GM12878 (cell line): Measurements from ENCODE around the gene CCBE1. TPM values are rescaled to one million over a fixed set of nuclear protein-coding genes. Genes with fewer than 3 reads are reported as not detected.

Experiments used
- ATAC-seq: fragments of 200-7000 bp; cut with Tn5 transposase; 3 replicates; pipeline ENCODE4 v1.9.1; 2020; ENCODE audit warnings: mild to moderate bottlenecking, moderate library complexity
- BruUV-seq: library from RNA; stranded (reverse); fragments of 400-500 nt; replicated peaks from 2 replicates; lab custom pipeline; 2021; lab: Mats Ljungman, UMichigan
- CTCF ChIA-PET: fragments of 300-600 bp; sonication (Branson Sonifier 250); formaldehyde crosslinking; extraction: SDS; loops from one replicate; lab custom pipeline; 2021; ENCODE audit warnings: inconsistent platforms; lab: Yijun Ruan, JAX
- POLR2A ChIA-PET: fragments of 350-600 bp; formaldehyde crosslinking; extraction: SDS; loops from one replicate; lab custom pipeline; 2021; ENCODE audit warnings: inconsistent platforms; lab: Charles Lee
- RAD21 ChIA-PET: fragments of 300-600 bp; sonication (Branson Sonifier 250); formaldehyde crosslinking; loops from one replicate; lab custom pipeline; 2023; ENCODE audit warnings: antibody characterized with exemption; ENCODE audit not compliant: unreplicated experiment; lab: Charles Lee
- SMC1A ChIA-PET: fragments of 300-600 bp; sonication (Branson Sonifier 250); formaldehyde crosslinking; loops from one replicate; lab custom pipeline; 2023; ENCODE audit not compliant: unreplicated experiment, uncharacterized antibody; lab: Charles Lee
- DNase-seq: peaks from one replicate; pipeline ENCODE4 v3.0.0-alpha.2; 2011; ENCODE audit warnings: low read depth, low spot score
- FAIRE-seq: peaks from 3 replicates; lab custom pipeline; 2011; peaks lifted over from hg19 to GRCh38; lab: Jason Lieb, UNC
- H2AFZ ChIP-seq: 2 replicates; pipeline ENCODE4 v1.6.0; 2011; ENCODE audit warnings: low read depth, low read length, control low read depth; ENCODE audit not compliant: control insufficient read depth
- H3K27ac ChIP-seq: 2 replicates; pipeline ENCODE4 v1.5.1; 2011; ENCODE audit warnings: control low read depth; ENCODE audit not compliant: control insufficient read depth, insufficient read depth
- H3K27me3 ChIP-seq, 2 experiments: replicated peaks in 1 of 2; 2 replicates each; pipeline versions ENCODE4 v1.6.0 to v1.6.1; 2011; ENCODE audit warnings: low read length in 1 of 2; ENCODE audit not compliant: control insufficient read depth in 2 of 2, insufficient read depth in 2 of 2
- H3K36me3 ChIP-seq, 2 experiments: 2 replicates each; pipeline ENCODE4 v1.5.1; 2011; ENCODE audit warnings: low read length in 1 of 2; ENCODE audit not compliant: control insufficient read depth in 2 of 2, insufficient read depth in 2 of 2
- H3K4me1 ChIP-seq: 2 replicates; pipeline ENCODE4 v1.6.1; 2011; ENCODE audit warnings: mild to moderate bottlenecking, low read length, moderate library complexity, mixed read lengths; ENCODE audit not compliant: control insufficient read depth, insufficient read depth
- H3K4me2 ChIP-seq: 2 replicates; pipeline ENCODE4 v1.6.0; 2011; ENCODE audit warnings: control low read depth; ENCODE audit not compliant: control insufficient read depth, insufficient read depth
- H3K4me3 ChIP-seq: fragments of 200-600 bp; sonication (generic); 2 replicates; pipeline ENCODE4 v1.5.1; 2016
- H3K79me2 ChIP-seq: 2 replicates; pipeline ENCODE4 v1.6.0; 2011; ENCODE audit warnings: low read length; ENCODE audit not compliant: control insufficient read depth, insufficient read depth
- H3K9ac ChIP-seq: 2 replicates; pipeline ENCODE4 v1.8.0; 2011; ENCODE audit warnings: low read length, control low read depth, mixed read lengths; ENCODE audit not compliant: control insufficient read depth, insufficient read depth
- H3K9me3 ChIP-seq: replicated peaks from 3 replicates; pipeline ENCODE4 v1.5.1; 2011; ENCODE audit warnings: mild to moderate bottlenecking, low read length; ENCODE audit not compliant: control insufficient read depth, insufficient read depth
- H4K20me1 ChIP-seq: 2 replicates; pipeline ENCODE4 v1.6.0; 2011; ENCODE audit not compliant: control insufficient read depth, insufficient read depth
- BHLHE40 ChIP-seq, 2 experiments: fragments of 450-650 bp in 1 of 2; IDR thresholded peaks; 2 replicates each; pipeline ENCODE4 v1.6.1; 2011 to 2017; ENCODE audit warnings: low read depth in 2 of 2, borderline replicate concordance in 1 of 2, improper control_type of control experiment in 1 of 2, low read length in 1 of 2, mild to moderate bottlenecking in 1 of 2
- CEBPB ChIP-seq, 2 experiments: fragments of 150-350 bp in 1 of 2; IDR thresholded peaks; 2 replicates each; pipeline ENCODE4 v1.6.1; 2012 to 2014; ENCODE audit warnings: low read depth in 2 of 2, low read length in 2 of 2, borderline replicate concordance in 1 of 2, inconsistent platforms in 1 of 2
- CEBPZ ChIP-seq: fragments of 150-350 bp; IDR thresholded peaks from 2 replicates; pipeline ENCODE4 v1.6.1; 2016; ENCODE audit warnings: low read depth, low read length
- EGR1 ChIP-seq, 2 experiments: IDR thresholded peaks; 1 replicate in 1 of 2; 2 replicates in 1 of 2; pipeline ENCODE4 v1.6.1; 2011 to 2012; ENCODE audit warnings: low read depth in 2 of 2, low read length in 2 of 2, borderline replicate concordance in 1 of 2, mild to moderate bottlenecking in 1 of 2, moderate library complexity in 1 of 2
- IKZF1 ChIP-seq: fragments of 450-650 bp; conservative IDR thresholded peaks from 2 replicates; pipeline ENCODE4 v1.6.1; 2017; ENCODE audit warnings: antibody characterized with exemption, mild to moderate bottlenecking
- IRF4 ChIP-seq: IDR thresholded peaks from 2 replicates; pipeline ENCODE4 v1.6.1; 2011; ENCODE audit warnings: low read depth, low read length
- MLLT1 ChIP-seq: fragments of 450-650 bp; IDR thresholded peaks from 2 replicates; pipeline ENCODE4 v1.6.1; 2016; ENCODE audit warnings: mild to moderate bottlenecking
- NBN ChIP-seq: fragments of 450-650 bp; IDR thresholded peaks from 2 replicates; pipeline ENCODE4 v1.6.1; 2016
- RELA ChIP-seq: fragments of 450-650 bp; IDR thresholded peaks from 2 replicates; pipeline ENCODE4 v1.8.0; 2014; ENCODE audit warnings: borderline replicate concordance; ENCODE audit not compliant: partially characterized antibody
- WRNIP1 ChIP-seq: IDR thresholded peaks from 2 replicates; pipeline ENCODE4 v1.6.1; 2011; ENCODE audit warnings: low read depth, low read length, improper control_type of control experiment, borderline replicate concordance
- ZNF274 ChIP-seq: IDR thresholded peaks from one replicate; pipeline ENCODE4 v1.8.0; 2011; ENCODE audit not compliant: insufficient read length, insufficient read depth
- WGBS: methylation state at CpG from one replicate; pipeline ENCODE4 v1.1.6; 2016; ENCODE audit warnings: low lambda C conversion rate; ENCODE audit not compliant: insufficient replicate concordance, insufficient coverage; ENCODE audit errors: missing lambda C conversion rate; 5-methylcytosine and 5-hydroxymethylcytosine counted together
- in situ Hi-C: fragments of 300-500 bp; cut with MboI; formaldehyde crosslinking; loops from 9 replicates; pipeline ENCODE4 v1.14.3; 2018; ENCODE audit warnings: mixed read lengths
- intact Hi-C: fragments of 100-400 bp; cut with micrococcal nuclease; formaldehyde crosslinking; loops from one replicate; pipeline ENCODE4 v1.14.2; 2022; ENCODE audit not compliant: unreplicated experiment
- polyA plus RNA-seq, 11 experiments: library from polyadenylated mRNA; depleted of rRNA in 4 of 11; unstranded in 6 of 11; stranded (reverse) in 5 of 11; fragments of >200 nt; fragmentation: Nextera tagmentation in 4 of 11; fragmentation: Illumina TruSeq in 1 of 11; extraction: Ambion mirVana in 4 of 11; extraction: Trizol in 1 of 11; gene quantifications; 1 replicate in 1 of 11; 2 replicates in 10 of 11; pipeline versions ENCODE4 v1.2.1 to v1.2.3, GENCODE V29; 2011 to 2016; ENCODE audit warnings: inconsistent platforms in 2 of 11, missing spikeins in 2 of 11, low read depth in 1 of 11
- total RNA-seq, 4 experiments: library from RNA; depleted of rRNA in 3 of 4; stranded (reverse); fragments of >200 nt in 3 of 4; fragmentation: Illumina TruSeq in 1 of 4; extraction: Trizol in 1 of 4; gene quantifications; 2 replicates each; pipeline versions ENCODE4 v1.2.1 to v1.2.3, GENCODE V29; 2013 to 2021
- TF ChIP-seq, protein P1 (sequence below): IDR thresholded peaks from 2 replicates; pipeline ENCODE4 v1.6.1; 2012; ENCODE audit warnings: low read length, inconsistent platforms

CCBE1 gene
- total and polyA plus RNA-seq, 10 of the 15 experiments (the other 5 are each of a cell fraction or from before 2014, with no cell fraction given): 0.03 to 0.49 (median 0.04) TPM; not detected in 7

DNA sequence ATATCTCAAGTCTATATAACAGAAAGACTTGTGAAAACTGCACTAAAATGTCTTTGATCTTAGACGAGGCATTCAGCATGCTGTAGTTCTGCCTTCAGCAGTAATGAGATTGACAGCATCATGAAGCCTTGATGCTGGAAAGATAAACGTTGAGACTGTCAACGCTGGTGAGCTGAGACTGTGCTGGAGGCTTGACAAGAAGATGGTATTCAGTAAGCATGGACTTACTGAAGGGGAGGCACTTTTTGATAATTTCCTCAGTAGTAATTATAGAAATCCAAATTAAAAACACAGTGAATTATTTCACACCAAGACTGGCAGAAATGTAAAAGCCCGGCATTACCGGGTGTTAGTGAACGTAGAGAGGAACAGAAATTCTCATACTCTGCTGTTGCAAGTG lies 162.2 kb downstream of the CCBE1 start (continued):
- TF ChIP-seq RELA: no peak
- TF ChIP-seq, protein P1, sequence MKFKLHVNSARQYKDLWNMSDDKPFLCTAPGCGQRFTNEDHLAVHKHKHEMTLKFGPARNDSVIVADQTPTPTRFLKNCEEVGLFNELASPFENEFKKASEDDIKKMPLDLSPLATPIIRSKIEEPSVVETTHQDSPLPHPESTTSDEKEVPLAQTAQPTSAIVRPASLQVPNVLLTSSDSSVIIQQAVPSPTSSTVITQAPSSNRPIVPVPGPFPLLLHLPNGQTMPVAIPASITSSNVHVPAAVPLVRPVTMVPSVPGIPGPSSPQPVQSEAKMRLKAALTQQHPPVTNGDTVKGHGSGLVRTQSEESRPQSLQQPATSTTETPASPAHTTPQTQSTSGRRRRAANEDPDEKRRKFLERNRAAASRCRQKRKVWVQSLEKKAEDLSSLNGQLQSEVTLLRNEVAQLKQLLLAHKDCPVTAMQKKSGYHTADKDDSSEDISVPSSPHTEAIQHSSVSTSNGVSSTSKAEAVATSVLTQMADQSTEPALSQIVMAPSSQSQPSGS: no peak
- TF ChIP-seq WRNIP1: no peak
- TF ChIP-seq IKZF1: no peak
- TF ChIP-seq BHLHE40 (IDR thresholded peaks at IDR 0.05; ENCODE audit: borderline replicate concordance in 1 of 2, low read depth in 2 of 2, low read length in 1 of 2): no peak
- TF ChIP-seq EGR1 (IDR thresholded peaks at IDR 0.05; ENCODE audit: borderline replicate concordance in 1 of 2, low read depth in 2 of 2, low read length in 2 of 2): no peak

GRCh38 chr18:59528866-59529265 lies 168.4 kb downstream of the CCBE1 start:
- Histone ChIP-seq H3K9me3 (no peaks in the 10 kb centered on the region), H3K27me3 (no peaks in the 10 kb centered on the region; a peak in 1 of 4 replicates), H2AFZ (no peak overlapping the region), H4K20me1 (no peaks in the 10 kb centered on the region), H3K4me3 (no peak overlapping the region), H3K4me1 (no peaks in the 10 kb centered on the region), H3K79me2 (no peaks in the 10 kb centered on the region), H3K36me3 (no peaks in the 10 kb centered on the region), H3K27ac (no peak overlapping the region), H3K4me2 (no peak overlapping the region), H3K9ac (no peak overlapping the region)
- TF ChIP-seq BHLHE40 (IDR thresholded peaks at IDR 0.05; ENCODE audit: borderline replicate concordance in 1 of 2, low read depth in 2 of 2, low read length in 1 of 2) (no peak), ZNF274 (no peak), CEBPZ (no peak), NBN (no peak), MLLT1 (no peak), CEBPB (IDR thresholded peaks at IDR 0.05; ENCODE audit: borderline replicate concordance in 1 of 2, low read depth in 2 of 2, low read length in 2 of 2) (no peak), IRF4 (no peak)
- SMC1A ChIA-PET: no interaction called here
- DNase-seq (no peak), ATAC-seq (no peak), FAIRE-seq (no peak)
- POLR2A ChIA-PET: no interaction called here
- in situ Hi-C loops (no loop called here), intact Hi-C loops (no loop called here)
- BruUV-seq: no TSS peak
- RAD21 ChIA-PET: no interaction called here
- 38% methylated on average over 8 of the region's 8 CpGs for WGBS
- CTCF ChIA-PET: no interaction called here
